ENCODE data around the gene SH2D7. TPM values are rescaled to one million over a fixed set of nuclear protein-coding genes. Genes with fewer than 3 reads are reported as not detected.

The SH2D7 gene
- total RNA-seq, 1 experiment from 2014 or later, result not detected

DNA sequence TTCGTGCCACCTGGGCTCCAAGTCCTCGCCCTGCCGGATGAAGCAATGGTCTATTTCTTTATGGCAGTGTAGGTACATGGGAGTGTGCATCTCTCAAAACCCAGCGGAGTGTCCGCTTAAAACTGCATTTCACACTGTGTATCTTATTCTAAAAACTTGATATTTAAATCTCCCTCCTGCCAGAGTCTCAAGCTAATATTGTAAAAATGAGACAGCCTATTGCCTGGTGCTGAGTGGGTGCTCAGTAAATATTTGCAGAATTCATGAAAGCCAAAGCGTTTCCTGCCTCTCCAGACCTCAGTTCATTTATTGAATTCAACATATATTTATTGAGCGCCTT is 14.5 kb upstream of the SH2D7 start:
- in situ Hi-C loops (cut with HindIII; ENCODE audit: low pct_unique_long_range_greater_than_20kb, low sequenced_read_pairs), result no loop called here
- Histone ChIP-seq H3K36me3 (ENCODE audit: control insufficient read depth, insufficient read depth, low read length) (no peaks in the 10 kb centered on the region), H3K27me3 (ENCODE audit: control insufficient read depth, insufficient read depth, low read length) (no peaks in the 10 kb centered on the region), H3K4me3 (ENCODE audit: low read depth in 2 of 2, low read length in 2 of 2) (peak overlapping the region; percentile 67), H3K27ac (ENCODE audit: low read length) (peak overlapping the region; percentile 61; the same call in 1 of the 2 replicates), H3K4me1 (ENCODE audit: control insufficient read depth, insufficient read depth, low read length) (peaks cover 20% of the 10 kb centered on the region), H3K9me3 (ENCODE audit: control insufficient read depth, insufficient read depth, low read depth, low read length) (no peaks in the 10 kb centered on the region)
- POLR2A ChIA-PET, result no interaction called here
- ATAC-seq (peak; percentile 26), DNase-seq (ENCODE audit: low read depth, low spot score) (no peak)
- CTCF ChIA-PET, result no interaction called here
- BruUV-seq (replicated peaks), result no TSS peak
- intact Hi-C loops (cut with micrococcal nuclease; ENCODE audit: unreplicated experiment), result no loop called here
- TF ChIP-seq, protein P1, sequence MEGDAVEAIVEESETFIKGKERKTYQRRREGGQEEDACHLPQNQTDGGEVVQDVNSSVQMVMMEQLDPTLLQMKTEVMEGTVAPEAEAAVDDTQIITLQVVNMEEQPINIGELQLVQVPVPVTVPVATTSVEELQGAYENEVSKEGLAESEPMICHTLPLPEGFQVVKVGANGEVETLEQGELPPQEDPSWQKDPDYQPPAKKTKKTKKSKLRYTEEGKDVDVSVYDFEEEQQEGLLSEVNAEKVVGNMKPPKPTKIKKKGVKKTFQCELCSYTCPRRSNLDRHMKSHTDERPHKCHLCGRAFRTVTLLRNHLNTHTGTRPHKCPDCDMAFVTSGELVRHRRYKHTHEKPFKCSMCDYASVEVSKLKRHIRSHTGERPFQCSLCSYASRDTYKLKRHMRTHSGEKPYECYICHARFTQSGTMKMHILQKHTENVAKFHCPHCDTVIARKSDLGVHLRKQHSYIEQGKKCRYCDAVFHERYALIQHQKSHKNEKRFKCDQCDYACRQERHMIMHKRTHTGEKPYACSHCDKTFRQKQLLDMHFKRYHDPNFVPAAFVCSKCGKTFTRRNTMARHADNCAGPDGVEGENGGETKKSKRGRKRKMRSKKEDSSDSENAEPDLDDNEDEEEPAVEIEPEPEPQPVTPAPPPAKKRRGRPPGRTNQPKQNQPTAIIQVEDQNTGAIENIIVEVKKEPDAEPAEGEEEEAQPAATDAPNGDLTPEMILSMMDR (IDR thresholded peaks at IDR 0.05), result no peak
- TF ChIP-seq, protein P2, sequence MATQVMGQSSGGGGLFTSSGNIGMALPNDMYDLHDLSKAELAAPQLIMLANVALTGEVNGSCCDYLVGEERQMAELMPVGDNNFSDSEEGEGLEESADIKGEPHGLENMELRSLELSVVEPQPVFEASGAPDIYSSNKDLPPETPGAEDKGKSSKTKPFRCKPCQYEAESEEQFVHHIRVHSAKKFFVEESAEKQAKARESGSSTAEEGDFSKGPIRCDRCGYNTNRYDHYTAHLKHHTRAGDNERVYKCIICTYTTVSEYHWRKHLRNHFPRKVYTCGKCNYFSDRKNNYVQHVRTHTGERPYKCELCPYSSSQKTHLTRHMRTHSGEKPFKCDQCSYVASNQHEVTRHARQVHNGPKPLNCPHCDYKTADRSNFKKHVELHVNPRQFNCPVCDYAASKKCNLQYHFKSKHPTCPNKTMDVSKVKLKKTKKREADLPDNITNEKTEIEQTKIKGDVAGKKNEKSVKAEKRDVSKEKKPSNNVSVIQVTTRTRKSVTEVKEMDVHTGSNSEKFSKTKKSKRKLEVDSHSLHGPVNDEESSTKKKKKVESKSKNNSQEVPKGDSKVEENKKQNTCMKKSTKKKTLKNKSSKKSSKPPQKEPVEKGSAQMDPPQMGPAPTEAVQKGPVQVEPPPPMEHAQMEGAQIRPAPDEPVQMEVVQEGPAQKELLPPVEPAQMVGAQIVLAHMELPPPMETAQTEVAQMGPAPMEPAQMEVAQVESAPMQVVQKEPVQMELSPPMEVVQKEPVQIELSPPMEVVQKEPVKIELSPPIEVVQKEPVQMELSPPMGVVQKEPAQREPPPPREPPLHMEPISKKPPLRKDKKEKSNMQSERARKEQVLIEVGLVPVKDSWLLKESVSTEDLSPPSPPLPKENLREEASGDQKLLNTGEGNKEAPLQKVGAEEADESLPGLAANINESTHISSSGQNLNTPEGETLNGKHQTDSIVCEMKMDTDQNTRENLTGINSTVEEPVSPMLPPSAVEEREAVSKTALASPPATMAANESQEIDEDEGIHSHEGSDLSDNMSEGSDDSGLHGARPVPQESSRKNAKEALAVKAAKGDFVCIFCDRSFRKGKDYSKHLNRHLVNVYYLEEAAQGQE (IDR thresholded peaks at IDR 0.05; ENCODE audit: insufficient read depth in 1 of 2, low read depth in 2 of 2, low read length in 1 of 2), result no peak
- TF ChIP-seq TCF7L2 (IDR thresholded peaks at IDR 0.05; ENCODE audit: low read depth, low read length) (no peak), POLR2AphosphoS5 (IDR thresholded peaks at IDR 0.05; ENCODE audit: low read depth, low read length) (no peak), SIN3A (IDR thresholded peaks at IDR 0.05; ENCODE audit: borderline replicate concordance, insufficient read depth, low read depth, low read length) (no peak)

DNA sequence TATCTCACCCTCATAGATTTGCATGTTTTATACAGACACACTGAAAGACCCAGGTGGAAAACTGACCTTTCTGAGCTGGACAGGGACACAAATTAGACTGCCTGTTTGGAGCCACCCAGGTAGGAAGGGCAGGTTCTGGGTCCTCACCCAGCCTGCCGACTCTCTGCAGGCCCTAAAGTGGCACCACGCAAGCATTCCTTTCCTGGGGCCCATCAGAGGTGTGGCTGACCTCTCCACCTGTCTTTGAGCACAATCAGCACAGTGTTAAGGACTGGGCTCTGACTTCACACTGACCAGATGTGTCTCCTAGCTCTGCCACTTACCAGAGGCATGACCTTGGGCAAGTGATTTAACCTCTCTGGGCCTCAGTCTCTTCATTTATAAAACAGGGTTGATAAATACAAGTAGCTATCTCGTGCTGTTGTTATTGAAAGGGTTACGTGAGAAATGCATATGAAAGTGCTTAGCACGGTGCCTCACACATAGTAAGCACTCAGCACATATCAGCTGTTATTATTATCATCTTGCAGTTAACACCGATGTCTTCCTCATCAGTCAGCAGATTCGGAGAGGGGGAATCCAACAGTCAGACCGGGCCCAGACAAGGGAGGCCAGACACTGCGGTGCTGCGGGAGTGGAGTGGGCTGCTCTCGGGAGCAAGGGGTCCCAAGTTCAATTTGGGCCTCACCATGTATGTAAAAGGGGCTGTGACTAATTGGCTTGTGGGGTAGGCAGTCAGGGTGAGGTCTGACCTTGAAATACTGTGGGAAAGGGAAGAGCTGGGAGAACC is 12.9 kb upstream of the SH2D7 start:
- in situ Hi-C loops (cut with HindIII; ENCODE audit: low pct_unique_long_range_greater_than_20kb, low sequenced_read_pairs), result no loop called here
- Histone ChIP-seq H3K36me3 (ENCODE audit: control insufficient read depth, insufficient read depth, low read length) (no peaks in the 10 kb centered on the region), H3K4me1 (ENCODE audit: control insufficient read depth, insufficient read depth, low read length) (peaks cover 12% of the 10 kb centered on the region), H3K27ac (ENCODE audit: low read length) (no peak overlapping the region), H3K27me3 (ENCODE audit: control insufficient read depth, insufficient read depth, low read length) (no peaks in the 10 kb centered on the region), H3K9me3 (ENCODE audit: control insufficient read depth, insufficient read depth, low read depth, low read length) (no peaks in the 10 kb centered on the region), H3K4me3 (ENCODE audit: low read depth in 2 of 2, low read length in 2 of 2) (no peak overlapping the region)
- DNase-seq (ENCODE audit: low read depth, low spot score) (no peak), ATAC-seq (no peak)
- intact Hi-C loops (cut with micrococcal nuclease; ENCODE audit: unreplicated experiment), result no loop called here
- CTCF ChIA-PET, result no interaction called here
- POLR2A ChIA-PET, result no interaction called here
- no TSS peak for BruUV-seq (replicated peaks)
- TF ChIP-seq SIN3A (IDR thresholded peaks at IDR 0.05; ENCODE audit: borderline replicate concordance, insufficient read depth, low read depth, low read length), result no peak
- no peak for TF ChIP-seq TCF7L2 (IDR thresholded peaks at IDR 0.05; ENCODE audit: low read depth, low read length)
- no peak for TF ChIP-seq POLR2AphosphoS5 (IDR thresholded peaks at IDR 0.05; ENCODE audit: low read depth, low read length)
- TF ChIP-seq, protein P2 (IDR thresholded peaks at IDR 0.05; ENCODE audit: insufficient read depth in 1 of 2, low read depth in 2 of 2, low read length in 1 of 2), result no peak
- TF ChIP-seq, protein P1 (IDR thresholded peaks at IDR 0.05), result no peak

Data from Panc1 (cell line).